NT2/D1 (cell line): Measurements from ENCODE around the gene STOX2.

ENCODE experiments used
- SUZ12 ChIP-seq: IDR thresholded peaks from 2 replicates; pipeline ENCODE4 v1.6.1; 2011; ENCODE audit not compliant: insufficient read length, insufficient read depth; ENCODE audit errors: extremely low read depth
- YY1 ChIP-seq: IDR thresholded peaks from 2 replicates; pipeline ENCODE4 v1.6.1; 2011; ENCODE audit not compliant: insufficient read length, insufficient read depth
- ZNF274 ChIP-seq: IDR thresholded peaks from 2 replicates; pipeline ENCODE4 v1.6.1; 2011; ENCODE audit warnings: mild to moderate bottlenecking, low read depth, low read length

- no peak for TF ChIP-seq YY1
- TF ChIP-seq SUZ12, result no peak
- no peak for TF ChIP-seq ZNF274
Observed at GRCh38 chr4:183918696-183919095, 13.6 kb downstream of the STOX2 start.
